HFF-Myc (cell line): ENCODE results near the gene COL6A2.
"Not testable (repeated sequence)": the region's sequence is repeated elsewhere in the genome, so short reads cannot be mapped to it uniquely, and the experiment has no call there.

Experiments used
- DNase-seq: peaks from one replicate; pipeline ENCODE4 v3.0.0-alpha.2; 2011; ENCODE audit warnings: low read depth; ENCODE audit errors: extremely low read depth
- H3K4me3 ChIP-seq: replicated peaks from 2 replicates; pipeline ENCODE4 v1.5.1; 2011; ENCODE audit warnings: low read depth, mild to moderate bottlenecking, control low read depth, low read length
- CTCF ChIP-seq: IDR thresholded peaks from 2 replicates; pipeline ENCODE4 v1.5.1; 2012; ENCODE audit warnings: mild to moderate bottlenecking, low read depth, low read length, control low read depth; ENCODE audit errors: missing control alignments

Gene COL6A2

DNA sequence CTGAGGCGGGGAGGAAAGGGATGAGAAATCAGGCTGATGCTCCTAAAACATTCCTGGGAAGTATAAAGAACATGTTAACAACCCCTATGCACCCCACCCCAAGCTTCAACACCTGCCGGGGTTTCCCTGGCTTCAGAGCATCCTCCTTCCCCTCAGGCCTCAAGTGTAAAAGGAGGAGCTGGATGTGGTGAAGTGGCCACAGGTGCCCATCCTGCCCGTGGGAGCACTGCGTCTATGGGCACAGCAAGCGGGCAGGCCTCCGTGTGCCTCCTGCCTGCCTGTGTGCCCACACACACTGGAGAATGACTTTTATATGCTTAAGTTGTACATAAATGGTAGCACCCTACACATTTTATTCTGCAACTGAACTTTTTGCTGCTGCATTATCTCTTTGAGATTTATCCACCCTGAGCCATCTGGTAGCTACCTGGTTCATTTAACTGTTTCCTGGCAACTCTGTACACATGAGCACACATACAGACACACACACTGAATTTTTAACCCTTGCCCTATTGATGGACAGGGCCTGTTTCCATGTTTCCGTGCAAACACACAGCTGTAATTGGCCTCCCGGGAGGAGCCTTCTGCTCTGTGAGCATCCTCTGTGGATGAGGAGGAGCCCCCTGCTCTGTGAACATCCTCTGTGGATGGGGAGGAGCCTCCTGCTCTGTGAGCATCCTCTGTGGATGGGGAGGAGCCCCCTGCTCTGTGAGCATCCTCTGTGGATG lies 70.9 kb downstream of the COL6A2 start:
- no peak for DNase-seq
- H3K4me3 ChIP-seq: no peak overlapping the region
- TF ChIP-seq CTCF: no peak

GRCh38 chr21:46170436-46171193 lies 72.7 kb downstream of the COL6A2 start:
- not testable (repeated sequence) for H3K4me3 ChIP-seq, DNase-seq

- H3K4me3 ChIP-seq: no peak overlapping the region
- no peak for DNase-seq
- no peak for TF ChIP-seq CTCF
These were observed 73.7 kb downstream of the COL6A2 start for GRCh38 chr21:46171585-46171984.

- no peak for DNase-seq
- H3K4me3 ChIP-seq: no peak overlapping the region
- TF ChIP-seq CTCF: no peak
These were observed 74.3 kb downstream of the COL6A2 start for GRCh38 chr21:46171996-46172862.

- no peak overlapping the region for H3K4me3 ChIP-seq
- no peak for TF ChIP-seq CTCF
- DNase-seq: no peak
These were observed 75.1 kb downstream of the COL6A2 start for GRCh38 chr21:46172863-46173528.

- TF ChIP-seq CTCF: no peak
- H3K4me3 ChIP-seq: no peak overlapping the region
- no peak for DNase-seq
These were observed 75.7 kb downstream of the COL6A2 start for GRCh38 chr21:46173573-46173972.

- not testable (repeated sequence) for DNase-seq, H3K4me3 ChIP-seq
These were observed 78.7 kb downstream of the COL6A2 start for GRCh38 chr21:46176443-46177129.
